Gastroesophageal sphincter (tissue), 3 donors: ENCODE measurements around the gene SP140.

Experiments used
- POLR2A ChIP-seq, 2 donors: fragments of 450-650 bp; IDR thresholded peaks; one replicate each; pipeline ENCODE4 v1.6.1; 2017; ENCODE audit warnings: antibody characterized with exemption in 2 of 2, mild to moderate bottlenecking in 2 of 2, moderate library complexity in 1 of 2
- POLR2AphosphoS5 ChIP-seq: sonication (generic); formaldehyde crosslinking; IDR thresholded peaks from one replicate; pipeline ENCODE4 v1.6.1; 2017; ENCODE audit warnings: antibody characterized with exemption
- TF ChIP-seq, protein P1 (sequence below), 4 experiments: fragments of 200-600 bp in 2 of 4; fragments of 450-650 bp in 2 of 4; sonication (generic) in 1 of 4; IDR thresholded peaks; one replicate each; pipeline ENCODE4 v1.5.1; 2017 to 2019; ENCODE audit warnings: antibody characterized with exemption in 4 of 4, mild to moderate bottlenecking in 2 of 4, moderate library complexity in 2 of 4

DNA sequence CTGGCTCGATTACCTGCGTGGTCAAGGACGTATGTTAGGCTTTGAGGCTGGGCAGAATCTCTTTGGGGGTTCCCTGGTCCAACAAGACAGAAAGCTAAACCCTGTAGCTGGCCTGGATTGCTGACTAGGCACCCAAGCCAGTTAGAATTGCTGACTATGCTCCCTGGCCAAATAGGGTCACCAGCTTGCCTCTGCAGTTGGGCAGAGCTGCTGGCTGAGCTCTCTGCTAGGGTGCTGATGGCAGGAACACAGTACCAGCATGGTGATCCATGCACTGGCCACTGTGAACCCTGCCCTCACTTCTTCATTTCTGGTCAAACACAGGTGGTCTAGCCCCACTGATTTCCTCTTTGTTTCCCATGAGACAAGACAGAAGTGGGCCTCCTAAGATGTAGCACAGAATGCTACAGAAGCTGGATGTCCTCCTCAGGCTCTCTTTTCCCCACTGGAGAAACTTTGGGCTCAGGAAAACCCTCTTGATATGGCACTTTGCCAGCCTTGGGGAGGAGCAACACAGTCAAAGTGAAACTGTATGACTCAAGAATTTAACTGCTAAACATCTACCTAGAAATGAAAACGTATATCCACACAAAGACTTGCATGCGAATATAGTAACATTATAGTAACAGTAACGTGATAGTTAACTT lies 122.2 kb downstream of the SP140 start:
- no peak for TF ChIP-seq POLR2AphosphoS5
- TF ChIP-seq, protein P1, sequence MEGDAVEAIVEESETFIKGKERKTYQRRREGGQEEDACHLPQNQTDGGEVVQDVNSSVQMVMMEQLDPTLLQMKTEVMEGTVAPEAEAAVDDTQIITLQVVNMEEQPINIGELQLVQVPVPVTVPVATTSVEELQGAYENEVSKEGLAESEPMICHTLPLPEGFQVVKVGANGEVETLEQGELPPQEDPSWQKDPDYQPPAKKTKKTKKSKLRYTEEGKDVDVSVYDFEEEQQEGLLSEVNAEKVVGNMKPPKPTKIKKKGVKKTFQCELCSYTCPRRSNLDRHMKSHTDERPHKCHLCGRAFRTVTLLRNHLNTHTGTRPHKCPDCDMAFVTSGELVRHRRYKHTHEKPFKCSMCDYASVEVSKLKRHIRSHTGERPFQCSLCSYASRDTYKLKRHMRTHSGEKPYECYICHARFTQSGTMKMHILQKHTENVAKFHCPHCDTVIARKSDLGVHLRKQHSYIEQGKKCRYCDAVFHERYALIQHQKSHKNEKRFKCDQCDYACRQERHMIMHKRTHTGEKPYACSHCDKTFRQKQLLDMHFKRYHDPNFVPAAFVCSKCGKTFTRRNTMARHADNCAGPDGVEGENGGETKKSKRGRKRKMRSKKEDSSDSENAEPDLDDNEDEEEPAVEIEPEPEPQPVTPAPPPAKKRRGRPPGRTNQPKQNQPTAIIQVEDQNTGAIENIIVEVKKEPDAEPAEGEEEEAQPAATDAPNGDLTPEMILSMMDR (IDR thresholded peaks at IDR 0.05), result no peak
- no peak for TF ChIP-seq POLR2A (IDR thresholded peaks at IDR 0.05)
